ENCODE results near the gene PHRF1. TPM values are rescaled to one million over a fixed set of nuclear protein-coding genes. Genes with fewer than 3 reads are reported as not detected.

Gene PHRF1
- total and polyA plus RNA-seq, 2 of the 4 experiments (the other 2 are of a cell fraction) = 10.9 to 17.5 TPM

GRCh38 chr11:556662-557256, 19.5 kb upstream of the PHRF1 start (continued):
- no peak for TF ChIP-seq ELK1 (IDR thresholded peaks at IDR 0.05; ENCODE audit: borderline replicate concordance, low read depth, low read length)
- no peak for TF ChIP-seq FOS (IDR thresholded peaks at IDR 0.05; ENCODE audit: low read depth, low read length)
- no peak for TF ChIP-seq SMC3 (IDR thresholded peaks at IDR 0.05; ENCODE audit: low read depth, low read length)
- TF ChIP-seq RFX5 (IDR thresholded peaks at IDR 0.05; ENCODE audit: low read depth, low read length) = no peak

Data from IMR-90 (cell line).